ENCODE measurements around the gene DGKQ.
A peak's percentile ranks its signal among the peaks of the same experiment; 100 is the strongest.
"Not testable (repeated sequence)": the region's sequence is repeated elsewhere in the genome, so short reads cannot be mapped to it uniquely, and the experiment has no call there.

The DGKQ gene

GRCh38 chr4:1009542-1010394, 36.4 kb upstream of the DGKQ start:
- peak; percentile 66 for DNase-seq

GRCh38 chr4:1008840-1009541, 35.6 kb upstream of the DGKQ start:
- DNase-seq = peak; percentile 26

- DNase-seq = no peak
These were observed 33.5 kb upstream of the DGKQ start for GRCh38 chr4:1006856-1007255.

GRCh38 chr4:1004557-1005485, 31.5 kb upstream of the DGKQ start:
- no peak for DNase-seq

GRCh38 chr4:1004071-1004418, 30.7 kb upstream of the DGKQ start:
- no peak for DNase-seq

GRCh38 chr4:1003271-1004070, 30.1 kb upstream of the DGKQ start:
- no peak for DNase-seq

GRCh38 chr4:1002631-1003251, 29.4 kb upstream of the DGKQ start:
- DNase-seq = no peak

GRCh38 chr4:1002131-1002630, 28.8 kb upstream of the DGKQ start:
- DNase-seq = no peak

- no peak for DNase-seq
These were observed 28.3 kb upstream of the DGKQ start for GRCh38 chr4:1001561-1002130.

- DNase-seq = no peak
These were observed 27.4 kb upstream of the DGKQ start for GRCh38 chr4:1000686-1001260.

- no peak for DNase-seq
These were observed 26.6 kb upstream of the DGKQ start for GRCh38 chr4:999882-1000425.

GRCh38 chr4:999240-999863, 26.0 kb upstream of the DGKQ start:
- DNase-seq = not testable (repeated sequence)

GRCh38 chr4:998096-998691, 24.8 kb upstream of the DGKQ start:
- no peak for DNase-seq

GRCh38 chr4:997375-998071, 24.2 kb upstream of the DGKQ start:
- DNase-seq = no peak

GRCh38 chr4:996997-997374, 23.6 kb upstream of the DGKQ start:
- DNase-seq = no peak

- DNase-seq = no peak
These were observed 22.9 kb upstream of the DGKQ start for GRCh38 chr4:996030-996996.

GRCh38 chr4:995311-996026, 22.1 kb upstream of the DGKQ start:
- no peak for DNase-seq

Measured in stimulated activated CD4-positive, alpha-beta T cell treated with anti-CD3 and anti-CD28 coated beads, Interleukin-1b, Interleukin-23, amount 100 ng/mL, for 48 hours (primary cell).